NCI-H128 (cell line): ENCODE results near the gene CNTF.
A peak's percentile ranks its signal among the peaks of the same experiment; 100 is the strongest.

Experiments used
- DNase-seq: peaks from one replicate; lab custom pipeline; 2025; ENCODE audit not compliant: unreplicated experiment; lab: John Stamatoyannopoulos, UW

Gene CNTF

DNA sequence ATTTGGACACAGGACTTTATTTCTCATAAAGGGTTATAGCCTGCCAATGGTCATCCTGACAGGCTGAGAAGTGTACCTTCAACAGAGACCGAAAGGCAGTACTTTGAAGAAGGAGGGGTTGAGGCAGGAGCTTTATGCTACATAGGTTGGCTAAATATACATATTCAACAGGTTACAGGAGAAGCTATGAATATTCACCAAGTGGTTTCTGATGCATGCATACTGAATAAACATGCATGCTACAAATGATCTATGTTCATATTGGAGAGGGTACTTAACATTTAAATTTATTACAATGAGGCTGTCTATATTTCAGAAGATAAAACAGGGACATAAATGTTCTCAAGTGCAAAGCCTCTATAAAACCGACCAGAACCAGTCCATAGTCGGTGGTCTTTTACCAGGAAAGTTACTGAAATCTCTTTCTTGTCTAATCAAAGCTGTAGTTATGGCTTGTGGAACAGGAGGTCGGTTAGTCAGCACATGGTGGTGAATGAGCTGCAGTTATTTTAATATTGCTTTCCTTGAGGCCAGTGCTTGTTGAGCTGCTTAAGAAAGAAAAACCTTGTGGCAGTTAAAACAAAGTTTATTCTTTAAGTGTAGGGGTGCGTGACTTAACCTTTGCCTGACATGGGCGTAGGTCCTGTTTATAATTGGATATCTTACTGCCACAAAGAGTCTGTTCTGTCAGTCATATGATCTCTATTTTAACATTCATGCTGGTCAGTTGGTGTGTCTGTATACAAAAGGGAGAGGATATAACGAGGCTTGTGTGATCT lies 19.5 kb downstream of the CNTF start:
- no peak for DNase-seq

DNA sequence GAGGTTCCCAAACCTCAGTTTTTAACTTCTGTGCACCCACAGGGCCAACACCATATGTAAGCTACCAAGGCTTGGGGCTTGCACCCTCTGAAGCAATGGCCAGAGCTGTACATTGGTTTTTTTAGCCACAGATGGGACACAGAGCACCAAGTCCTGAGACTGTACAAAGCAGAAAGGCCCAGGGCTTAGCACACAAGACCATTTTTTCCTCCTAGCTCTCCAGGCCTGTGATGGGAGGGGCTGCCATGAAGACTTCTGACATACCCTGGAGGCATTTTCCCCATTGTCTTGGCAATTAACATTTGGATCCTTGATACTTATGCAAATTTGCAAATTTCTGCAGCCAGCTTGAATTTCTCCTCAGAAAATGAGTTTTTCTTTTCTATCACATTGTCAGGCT lies 23.4 kb downstream of the CNTF start:
- no peak for DNase-seq

DNA sequence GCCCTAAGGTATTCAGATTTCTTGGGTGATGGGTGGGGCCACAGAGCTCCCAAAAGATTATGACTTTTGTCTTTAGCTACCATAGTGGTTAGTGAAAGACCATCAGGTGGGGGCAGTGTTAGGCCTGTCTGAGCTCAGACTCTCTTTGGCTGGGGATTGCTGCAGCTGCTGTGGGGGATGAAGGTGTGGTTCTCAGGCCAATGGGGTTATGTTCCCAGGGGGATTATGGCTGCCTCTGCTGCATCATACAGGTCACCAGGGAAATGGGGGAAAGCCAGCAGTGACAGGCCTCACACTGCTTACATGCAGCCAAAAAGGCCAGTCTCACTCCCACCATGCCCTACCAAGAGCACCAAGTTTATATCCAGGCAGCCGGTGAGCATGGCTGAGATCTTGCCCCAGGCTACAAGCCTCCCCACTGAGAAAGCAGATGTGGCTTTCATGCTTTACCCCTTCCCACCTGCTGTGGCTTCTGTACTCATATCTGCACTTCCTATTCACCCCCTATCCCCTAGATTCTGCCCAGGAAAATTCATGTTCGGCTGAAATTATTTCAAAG lies 24.8 kb downstream of the CNTF start:
- DNase-seq, result no peak

DNA sequence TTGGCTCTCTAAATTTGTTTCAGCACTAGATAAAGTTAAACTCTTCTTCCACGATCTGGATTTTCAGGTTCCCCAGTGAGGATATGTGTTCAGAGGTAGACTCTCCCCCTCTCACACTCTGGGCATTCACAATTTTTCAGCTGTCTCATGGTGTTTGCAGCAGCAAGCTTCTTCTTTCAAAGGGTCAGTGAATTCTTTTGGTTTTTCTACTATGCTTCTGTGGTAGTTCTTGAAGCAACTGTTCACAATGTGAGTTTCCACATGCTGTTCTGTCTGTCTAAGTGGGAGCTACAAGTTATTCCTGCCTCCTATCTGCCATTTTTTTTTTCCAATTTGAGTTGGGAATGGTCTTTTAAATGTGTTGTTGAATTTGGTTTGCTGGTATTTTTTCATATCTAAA lies 25.4 kb downstream of the CNTF start:
- DNase-seq, result no peak

DNA sequence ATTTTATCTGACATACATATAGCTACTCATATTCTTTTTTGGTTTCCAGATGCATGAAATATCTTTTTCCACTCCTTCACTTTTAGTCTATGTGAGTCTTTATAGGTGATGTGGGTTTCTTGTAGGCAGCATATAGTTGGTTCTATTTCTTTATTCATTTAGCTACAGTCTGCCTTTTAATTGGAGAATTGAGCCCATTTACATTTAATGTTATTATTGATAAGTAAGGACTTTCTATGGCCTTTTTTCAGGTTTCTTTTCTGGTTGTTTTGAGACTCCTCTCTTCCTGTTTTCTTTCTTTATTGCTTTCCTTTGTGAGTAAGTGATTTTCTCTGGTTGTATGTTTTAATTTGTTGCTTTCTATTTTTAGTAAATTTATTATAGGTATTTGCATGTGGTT lies 27.2 kb downstream of the CNTF start:
- no peak for DNase-seq

DNA sequence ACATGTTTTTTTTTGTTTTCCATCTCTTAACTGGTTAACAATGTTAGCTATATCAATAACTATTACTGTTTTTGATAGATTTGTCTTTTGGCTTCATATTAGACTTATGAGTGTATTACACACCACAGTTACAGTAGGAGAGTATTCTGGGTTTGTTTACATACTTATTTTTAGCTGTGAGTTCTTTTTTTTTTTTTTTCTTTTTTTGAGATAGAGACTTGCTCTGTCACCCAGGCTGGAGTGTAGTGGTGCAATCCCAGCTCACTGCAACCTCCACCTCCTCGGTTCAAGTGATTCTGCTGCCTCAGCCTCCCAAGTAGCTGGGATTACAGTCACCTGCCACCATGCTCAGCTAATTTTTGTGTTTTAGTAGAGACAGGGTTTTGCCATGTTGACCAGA lies 28.0 kb downstream of the CNTF start:
- no peak for DNase-seq

DNA sequence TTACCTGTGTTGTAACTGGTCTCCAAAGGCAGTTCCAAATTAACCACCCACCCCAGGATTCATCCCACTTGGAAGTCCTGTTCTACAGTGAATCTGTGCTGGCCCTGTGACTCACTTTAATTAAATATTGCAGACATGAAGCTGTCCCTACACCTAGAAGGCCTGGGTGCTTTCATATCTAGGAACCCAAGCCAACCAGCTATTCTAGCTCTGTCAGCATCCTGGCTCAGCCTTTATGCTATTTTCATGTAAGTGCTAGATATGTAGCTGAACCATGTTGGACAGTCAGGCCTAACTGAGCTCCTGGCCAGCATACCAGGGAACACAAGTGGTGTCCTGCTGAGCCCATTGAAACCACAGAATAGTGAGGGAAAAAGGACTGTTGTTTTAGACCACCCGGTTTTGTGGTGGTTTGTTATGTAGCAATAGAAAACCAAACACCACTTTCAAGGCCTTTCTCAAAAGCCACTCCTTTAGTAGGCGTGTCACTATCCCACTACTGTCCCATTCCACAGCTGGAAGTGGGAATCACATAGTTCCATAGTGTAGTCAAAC lies 30.3 kb downstream of the CNTF start:
- no peak for DNase-seq

DNA sequence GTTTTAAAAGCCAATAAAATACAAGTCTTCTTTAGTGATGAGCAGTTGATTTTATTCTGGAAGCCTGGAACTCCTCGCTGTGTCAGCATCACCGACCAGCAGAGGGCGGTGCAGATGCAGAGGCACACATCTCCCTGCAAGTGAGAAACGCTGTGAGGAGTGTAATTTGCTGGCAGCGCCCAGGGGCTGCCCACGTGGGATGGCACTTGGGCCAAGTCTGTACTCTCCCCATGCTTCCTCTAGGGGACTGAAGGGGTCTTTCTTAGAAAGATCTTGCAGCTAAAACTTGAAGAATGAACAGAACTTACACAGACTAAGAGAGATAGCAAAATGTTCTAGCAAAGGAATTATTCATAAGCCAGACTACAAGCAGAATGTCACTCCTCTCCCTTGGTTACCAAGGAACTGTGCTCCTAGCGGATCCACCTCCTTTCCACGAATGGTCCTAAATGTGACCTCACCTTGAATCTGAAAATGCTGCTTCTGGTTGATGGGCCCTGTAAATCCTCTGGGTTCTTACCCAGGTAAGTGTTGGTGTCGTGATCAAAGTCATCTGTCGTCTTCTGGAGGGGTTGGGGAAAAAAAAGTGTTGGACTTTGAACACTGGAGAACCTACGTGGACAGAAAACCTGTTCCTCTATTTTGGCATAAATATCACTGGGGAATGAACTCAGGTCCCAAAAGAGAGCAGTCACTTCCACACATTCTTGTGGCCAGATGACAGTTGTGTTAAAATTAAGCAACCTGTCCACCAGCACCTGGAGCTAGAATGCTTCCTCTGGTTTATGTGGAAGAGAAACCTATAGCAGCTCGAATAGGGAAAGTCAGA lies 31.8 kb downstream of the CNTF start:
- peak; percentile 43 for DNase-seq

DNA sequence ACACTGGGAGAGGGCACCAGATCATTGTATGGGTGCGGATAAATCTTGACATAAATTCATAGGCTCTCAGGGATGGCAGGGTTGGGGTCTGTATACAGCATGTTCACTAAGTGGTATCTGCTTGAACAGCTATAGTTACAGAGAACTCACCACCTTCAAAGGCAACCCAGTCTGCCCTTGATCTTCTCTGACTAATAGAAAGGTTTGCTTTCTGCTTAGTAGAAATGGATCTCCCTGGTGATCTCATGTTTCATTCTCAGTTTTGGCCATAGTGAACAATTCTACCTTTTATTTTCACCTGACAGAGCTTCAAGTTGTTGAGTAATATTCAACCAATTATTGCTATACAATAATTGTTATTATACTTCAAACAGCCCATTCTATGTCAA lies 32.4 kb downstream of the CNTF start:
- DNase-seq, result no peak

DNA sequence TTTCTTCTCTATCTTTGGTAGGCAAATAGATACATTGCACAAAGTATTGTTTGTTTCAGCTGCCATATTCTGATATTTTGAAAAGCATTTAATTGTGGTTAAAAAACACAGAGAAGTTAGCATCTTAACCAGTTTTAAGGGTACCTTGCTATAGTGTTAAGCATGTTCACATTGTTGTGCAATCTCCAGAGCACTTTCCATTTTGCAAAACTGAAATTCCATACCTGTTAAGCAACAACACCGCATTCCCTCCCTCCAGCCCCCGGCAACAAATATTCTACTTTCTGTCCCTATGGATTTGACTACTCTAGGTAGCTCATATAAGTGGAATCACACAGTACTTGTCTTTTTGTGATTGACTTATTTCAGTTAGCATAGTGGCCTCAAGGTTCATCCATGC lies 33.9 kb downstream of the CNTF start:
- DNase-seq, result no peak

DNA sequence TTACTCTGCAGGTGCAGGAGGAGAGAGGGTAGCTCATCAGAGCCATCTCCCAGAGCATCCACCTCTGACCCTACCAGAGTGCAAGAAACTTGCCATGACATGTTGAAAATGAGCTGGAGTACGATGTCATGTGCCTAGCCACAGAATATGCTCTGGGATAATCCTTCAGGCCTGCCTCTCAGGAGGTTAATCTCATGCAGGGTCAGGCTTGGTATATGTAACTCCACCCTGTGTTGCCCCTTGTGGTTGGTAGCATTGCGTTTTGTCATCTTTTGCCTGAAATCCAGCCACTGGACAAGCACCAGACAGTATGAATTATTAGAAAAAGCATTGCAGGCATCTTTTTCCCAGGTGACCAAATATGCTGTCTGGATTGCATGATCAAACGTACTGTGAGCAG lies 36.2 kb downstream of the CNTF start:
- no peak for DNase-seq

DNA sequence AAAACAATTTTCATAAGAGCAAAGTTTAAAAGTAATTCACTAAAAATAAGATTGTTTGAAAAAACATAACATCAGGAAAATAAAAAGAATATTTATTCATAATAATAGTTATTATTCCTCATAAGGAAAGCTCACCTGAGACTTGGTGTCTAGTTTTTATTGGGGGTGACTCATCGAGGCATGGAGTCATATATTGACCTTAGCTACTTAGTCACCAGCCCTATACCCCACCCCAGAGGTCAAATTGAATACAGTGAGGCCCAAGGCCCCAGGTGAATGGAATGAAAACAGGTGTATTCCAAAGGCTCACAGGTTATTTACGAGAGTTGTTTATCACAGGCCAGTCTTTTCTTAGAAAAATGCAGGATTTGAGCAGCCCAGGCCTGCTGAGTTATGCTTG lies 36.9 kb downstream of the CNTF start:
- DNase-seq, result no peak

DNA sequence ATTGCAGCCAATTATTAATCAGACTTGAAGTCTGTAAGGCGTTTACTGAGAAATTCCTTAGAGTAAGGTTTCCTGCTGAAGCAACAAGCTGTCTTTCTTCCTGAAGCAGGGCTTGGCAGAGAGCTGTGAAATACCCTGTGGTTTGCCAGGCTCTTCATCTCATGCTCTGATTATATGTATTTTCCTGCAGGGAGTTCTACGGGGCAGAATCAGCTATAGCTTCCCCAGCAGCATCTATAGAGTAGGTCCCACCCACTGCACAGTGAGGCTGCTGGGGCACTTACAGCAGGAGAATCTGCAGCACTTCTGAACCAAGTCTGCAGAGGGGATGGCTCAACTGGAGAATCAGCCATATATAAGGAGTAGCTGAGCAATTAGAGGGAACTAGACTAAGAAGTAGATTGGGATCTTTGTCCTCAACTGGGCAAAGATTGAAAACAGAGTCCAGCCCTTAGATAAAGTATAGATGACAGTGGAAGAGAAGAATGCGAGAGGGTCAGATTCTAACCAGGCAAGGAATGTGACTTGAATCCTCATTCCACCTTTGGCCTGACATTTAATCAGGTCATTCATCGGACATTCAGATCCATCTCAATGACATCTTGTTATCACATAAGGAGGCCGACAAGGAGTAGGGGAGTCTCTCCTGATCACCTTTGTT lies 37.6 kb downstream of the CNTF start:
- no peak for DNase-seq

DNA sequence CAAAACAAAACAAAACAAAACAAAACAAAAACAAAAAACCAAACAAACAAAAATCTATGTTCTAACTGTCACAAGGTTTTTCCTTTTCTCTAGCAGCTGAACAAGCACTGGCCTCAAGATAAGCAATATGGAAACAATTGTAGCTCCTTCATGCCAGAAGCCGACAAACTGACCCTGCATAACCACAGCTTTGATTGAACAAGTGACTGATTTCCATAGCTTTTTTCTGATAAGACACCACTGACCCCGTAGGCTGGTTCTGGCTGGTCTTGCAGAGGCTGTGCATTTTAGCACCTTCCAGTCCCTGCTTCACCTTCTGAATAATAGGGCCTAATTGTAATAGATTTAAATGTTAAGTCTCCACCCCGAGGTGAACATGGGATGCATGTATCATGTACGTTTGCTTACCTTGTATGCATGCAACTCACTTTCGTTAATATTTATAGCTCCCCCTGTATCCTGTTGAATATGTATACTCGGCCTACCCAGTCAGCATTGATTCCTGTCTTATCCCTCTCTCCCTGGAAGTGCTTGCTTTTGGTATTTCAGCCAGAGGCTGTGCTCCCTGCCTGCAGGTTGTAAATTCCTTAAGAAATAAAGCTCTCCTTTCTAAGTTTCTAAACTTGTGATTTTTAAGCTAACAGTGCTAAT lies 49.6 kb downstream of the CNTF start:
- no peak for DNase-seq

DNA sequence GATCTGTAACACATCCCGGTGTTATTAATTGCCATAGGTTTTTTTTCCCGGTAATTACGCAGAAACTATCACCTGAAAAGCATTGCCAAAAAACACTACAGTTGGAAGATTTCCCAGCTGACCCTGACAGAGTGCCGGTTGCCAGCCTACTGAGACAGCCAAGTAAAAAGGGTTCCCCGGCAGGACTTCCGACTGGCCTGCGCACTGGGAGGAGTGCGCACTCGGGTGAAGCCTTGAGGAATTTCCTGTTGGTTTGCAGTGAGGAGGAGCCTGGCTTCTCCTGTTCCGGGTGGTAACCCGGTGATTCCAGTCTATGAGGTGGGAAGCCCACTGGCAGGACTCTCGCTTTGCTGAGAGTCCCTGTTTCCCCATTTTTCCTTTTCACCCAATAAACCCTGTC lies 52.1 kb downstream of the CNTF start:
- DNase-seq, result no peak
